ENCODE measurements around the gene PCDHB11. TPM values are rescaled to one million over a fixed set of nuclear protein-coding genes. Genes with fewer than 3 reads are reported as not detected.
"Not testable (repeated sequence)": the region's sequence is repeated elsewhere in the genome, so short reads cannot be mapped to it uniquely, and the experiment has no call there.

Gene PCDHB11
- total RNA-seq, 1 donor from 2014 or later, result 6.4 TPM

DNA sequence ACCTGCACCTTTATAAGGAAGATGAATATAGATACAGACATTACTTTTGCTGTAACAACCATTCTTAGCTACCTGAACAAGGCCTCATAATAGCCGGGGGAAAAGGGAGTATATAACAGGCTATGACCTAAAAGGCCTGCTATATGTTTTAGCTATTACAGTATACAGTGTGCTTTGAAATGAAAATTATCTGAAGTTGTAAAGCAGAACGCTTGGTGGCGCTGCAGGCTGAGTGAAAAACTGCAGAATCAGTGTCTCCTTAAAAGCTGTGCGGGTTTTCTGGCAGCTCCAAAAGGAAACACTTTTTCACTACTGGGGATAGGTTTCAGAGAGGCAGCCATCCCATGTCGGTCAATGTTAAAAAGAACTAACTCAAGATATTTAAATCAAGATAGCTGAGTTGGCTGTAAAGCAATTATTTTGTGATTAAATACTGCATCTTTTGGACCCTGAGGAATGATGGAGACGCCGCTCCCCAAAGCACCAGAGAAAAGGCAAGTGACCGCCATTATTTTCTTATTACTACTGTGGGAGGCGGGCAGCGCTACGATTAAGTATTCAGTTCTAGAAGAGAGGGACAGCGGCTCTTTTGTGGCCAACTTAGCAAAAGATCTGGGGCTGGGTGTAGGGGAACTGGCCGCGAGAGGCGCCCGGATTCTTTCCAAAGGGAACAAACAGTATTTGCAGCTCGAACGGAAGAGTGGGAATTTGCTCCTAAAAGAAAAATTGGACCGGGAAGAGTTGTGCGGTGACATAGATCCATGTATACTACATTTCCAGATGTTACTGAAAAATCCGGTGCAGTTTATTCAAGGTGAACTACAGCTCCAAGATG lies 43.7 kb upstream of the PCDHB11 start:
- Mint-ChIP-seq H3K9me3 (peaks cover 42% of the 10 kb centered on the region), H3K27me3 (ENCODE audit: low read depth) (no peaks in the 10 kb centered on the region), H3K27ac (no peak overlapping the region), H3K36me3 (peaks cover 41% of the 10 kb centered on the region), H3K4me1 (no peaks in the 10 kb centered on the region), H3K4me3 (no peak overlapping the region)
- no peak for DNase-seq (ENCODE audit: low spot score in 2 of 2, unreplicated experiment in 2 of 2)
- TF ChIP-seq, protein P1, sequence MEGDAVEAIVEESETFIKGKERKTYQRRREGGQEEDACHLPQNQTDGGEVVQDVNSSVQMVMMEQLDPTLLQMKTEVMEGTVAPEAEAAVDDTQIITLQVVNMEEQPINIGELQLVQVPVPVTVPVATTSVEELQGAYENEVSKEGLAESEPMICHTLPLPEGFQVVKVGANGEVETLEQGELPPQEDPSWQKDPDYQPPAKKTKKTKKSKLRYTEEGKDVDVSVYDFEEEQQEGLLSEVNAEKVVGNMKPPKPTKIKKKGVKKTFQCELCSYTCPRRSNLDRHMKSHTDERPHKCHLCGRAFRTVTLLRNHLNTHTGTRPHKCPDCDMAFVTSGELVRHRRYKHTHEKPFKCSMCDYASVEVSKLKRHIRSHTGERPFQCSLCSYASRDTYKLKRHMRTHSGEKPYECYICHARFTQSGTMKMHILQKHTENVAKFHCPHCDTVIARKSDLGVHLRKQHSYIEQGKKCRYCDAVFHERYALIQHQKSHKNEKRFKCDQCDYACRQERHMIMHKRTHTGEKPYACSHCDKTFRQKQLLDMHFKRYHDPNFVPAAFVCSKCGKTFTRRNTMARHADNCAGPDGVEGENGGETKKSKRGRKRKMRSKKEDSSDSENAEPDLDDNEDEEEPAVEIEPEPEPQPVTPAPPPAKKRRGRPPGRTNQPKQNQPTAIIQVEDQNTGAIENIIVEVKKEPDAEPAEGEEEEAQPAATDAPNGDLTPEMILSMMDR (IDR thresholded peaks at IDR 0.05; ENCODE audit: unreplicated experiment), result peak; percentile 32

- not testable (repeated sequence) for H3K4me1 Mint-ChIP-seq; DNase-seq (ENCODE audit: low spot score in 2 of 2, unreplicated experiment in 2 of 2); H3K4me3 Mint-ChIP-seq; H3K27me3 Mint-ChIP-seq (ENCODE audit: low read depth); H3K27ac Mint-ChIP-seq
- peaks cover 45% of the 10 kb centered on the region for H3K9me3 Mint-ChIP-seq
- peaks cover 32% of the 10 kb centered on the region for H3K36me3 Mint-ChIP-seq
Measured at GRCh38 chr5:141157356-141157755, 42.1 kb upstream of the PCDHB11 start.

DNA sequence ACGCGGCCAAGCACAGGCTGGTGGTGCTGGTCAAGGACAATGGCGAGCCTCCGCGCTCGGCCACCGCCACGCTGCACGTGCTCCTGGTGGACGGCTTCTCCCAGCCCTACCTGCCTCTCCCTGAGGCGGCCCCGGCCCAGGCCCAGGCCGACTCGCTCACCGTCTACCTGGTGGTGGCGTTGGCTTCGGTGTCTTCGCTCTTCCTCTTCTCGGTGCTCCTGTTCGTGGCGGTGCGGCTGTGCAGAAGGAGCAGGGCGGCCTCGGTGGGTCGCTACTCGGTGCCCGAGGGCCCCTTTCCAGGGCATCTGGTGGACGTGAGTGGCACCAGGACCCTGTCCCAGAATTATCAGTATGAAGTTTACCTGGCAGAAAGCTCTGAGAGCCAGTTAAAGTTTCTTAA lies 41.5 kb upstream of the PCDHB11 start:
- not testable (repeated sequence) for H3K4me3 Mint-ChIP-seq; H3K4me1 Mint-ChIP-seq; H3K27me3 Mint-ChIP-seq (ENCODE audit: low read depth); DNase-seq (ENCODE audit: low spot score in 2 of 2, unreplicated experiment in 2 of 2); H3K27ac Mint-ChIP-seq
- peaks cover 44% of the 10 kb centered on the region for H3K9me3 Mint-ChIP-seq
- H3K36me3 Mint-ChIP-seq, result peaks cover 28% of the 10 kb centered on the region

DNA sequence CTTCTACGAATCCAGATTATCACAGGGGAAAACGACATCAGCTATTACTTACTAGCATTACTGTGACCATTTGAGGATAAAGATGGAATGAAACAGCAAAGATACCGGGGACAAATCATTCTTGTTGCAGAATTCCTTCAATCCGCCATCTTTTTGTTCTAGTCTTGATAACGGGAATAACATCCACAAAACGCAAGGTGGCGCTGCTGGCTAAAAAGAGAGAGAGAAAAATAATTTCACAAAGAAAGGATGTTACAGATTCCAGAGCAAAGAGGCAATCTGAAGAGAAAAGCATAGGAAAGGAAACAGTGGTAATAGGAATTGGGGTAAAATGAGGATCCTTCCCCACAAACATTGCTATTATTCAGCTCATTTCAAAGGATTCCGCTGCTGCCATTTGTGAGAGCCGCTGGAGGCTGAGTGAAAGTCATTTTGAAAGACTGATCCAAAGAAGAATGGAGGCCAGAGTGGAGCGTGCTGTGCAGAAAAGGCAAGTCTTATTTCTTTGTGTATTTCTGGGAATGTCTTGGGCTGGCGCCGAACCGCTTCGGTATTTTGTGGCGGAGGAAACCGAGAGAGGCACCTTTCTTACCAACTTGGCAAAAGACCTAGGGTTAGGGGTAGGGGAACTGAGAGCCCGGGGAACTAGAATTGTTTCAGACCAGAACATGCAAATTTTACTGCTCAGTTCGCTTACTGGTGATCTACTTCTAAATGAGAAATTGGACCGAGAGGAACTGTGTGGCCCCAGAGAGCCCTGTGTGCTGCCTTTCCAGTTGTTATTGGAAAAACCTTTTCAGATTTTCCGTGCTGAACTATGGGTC lies 26.8 kb upstream of the PCDHB11 start, which contains the start of gene PCDHB7:
TSS of gene PCDHB7 (plus strand) at position 264 of the 824 bp plus-strand sequence. CDS start at position 456, 192 bp downstream.
- peaks cover 1% of the 10 kb centered on the region for H3K27me3 Mint-ChIP-seq (ENCODE audit: low read depth)
- no peak within 1 kb of the TSS for H3K4me3 Mint-ChIP-seq
- peaks cover 13% of the 10 kb centered on the region for H3K36me3 Mint-ChIP-seq
- peaks cover 46% of the 10 kb centered on the region for H3K9me3 Mint-ChIP-seq
- no peaks in the 10 kb centered on the region for H3K4me1 Mint-ChIP-seq
- TF ChIP-seq, protein P1 (IDR thresholded peaks at IDR 0.05; ENCODE audit: unreplicated experiment), result peak; percentile 47
- H3K27ac Mint-ChIP-seq, result no peak within 1 kb of the TSS
- no peak for DNase-seq (ENCODE audit: low spot score in 2 of 2, unreplicated experiment in 2 of 2)

- not testable (repeated sequence) for H3K27ac Mint-ChIP-seq; H3K4me3 Mint-ChIP-seq; H3K36me3 Mint-ChIP-seq; H3K4me1 Mint-ChIP-seq; DNase-seq (ENCODE audit: low spot score in 2 of 2, unreplicated experiment in 2 of 2); H3K27me3 Mint-ChIP-seq (ENCODE audit: low read depth)
- peaks cover 31% of the 10 kb centered on the region for H3K9me3 Mint-ChIP-seq
Measured at GRCh38 chr5:141174291-141175104, 24.9 kb upstream of the PCDHB11 start.

- H3K4me3 Mint-ChIP-seq, result no peak overlapping the region
- TF ChIP-seq, protein P1 (IDR thresholded peaks at IDR 0.05; ENCODE audit: unreplicated experiment), result no peak
- H3K36me3 Mint-ChIP-seq, result peaks cover 10% of the 10 kb centered on the region
- H3K4me1 Mint-ChIP-seq, result no peaks in the 10 kb centered on the region
- H3K9me3 Mint-ChIP-seq, result peaks cover 28% of the 10 kb centered on the region
- DNase-seq (ENCODE audit: low spot score in 2 of 2, unreplicated experiment in 2 of 2), result no peak
- no peak overlapping the region for H3K27ac Mint-ChIP-seq
- no peaks in the 10 kb centered on the region for H3K27me3 Mint-ChIP-seq (ENCODE audit: low read depth)
Measured at GRCh38 chr5:141175933-141176332, 23.5 kb upstream of the PCDHB11 start.

GRCh38 chr5:141177577-141178191 lies 21.7 kb upstream of the PCDHB11 start, which contains the start of gene PCDHB8:
Gene PCDHB8 (plus strand): TSS chr5:141177790. CDS start chr5:141178035, 245 bp downstream.
- not testable (repeated sequence) for DNase-seq (ENCODE audit: low spot score in 2 of 2, unreplicated experiment in 2 of 2); H3K27ac Mint-ChIP-seq; H3K4me1 Mint-ChIP-seq; H3K27me3 Mint-ChIP-seq (ENCODE audit: low read depth); H3K4me3 Mint-ChIP-seq
- Mint-ChIP-seq H3K36me3 (peaks cover 20% of the 10 kb centered on the region), H3K9me3 (peaks cover 31% of the 10 kb centered on the region)

GRCh38 chr5:141179371-141179770 lies 20.1 kb upstream of the PCDHB11 start:
- not testable (repeated sequence) for H3K4me1 Mint-ChIP-seq; H3K4me3 Mint-ChIP-seq; DNase-seq (ENCODE audit: low spot score in 2 of 2, unreplicated experiment in 2 of 2); H3K27me3 Mint-ChIP-seq (ENCODE audit: low read depth); H3K27ac Mint-ChIP-seq
- Mint-ChIP-seq H3K36me3 (peaks cover 24% of the 10 kb centered on the region), H3K9me3 (peaks cover 31% of the 10 kb centered on the region)

- not testable (repeated sequence) for DNase-seq (ENCODE audit: low spot score in 2 of 2, unreplicated experiment in 2 of 2); H3K27me3 Mint-ChIP-seq (ENCODE audit: low read depth); H3K4me1 Mint-ChIP-seq; H3K27ac Mint-ChIP-seq; H3K4me3 Mint-ChIP-seq
- H3K36me3 Mint-ChIP-seq, result peaks cover 30% of the 10 kb centered on the region
- peaks cover 35% of the 10 kb centered on the region for H3K9me3 Mint-ChIP-seq
Measured at GRCh38 chr5:141179876-141180275, 19.6 kb upstream of the PCDHB11 start.

All from mesothelial cell of epicardium (in vitro differentiated cells).